HEK293T (cell line): ENCODE results near the gene TDRKH.

Experiments
- CTCF ChIA-PET: fragments of 350-600 bp; formaldehyde crosslinking; extraction: SDS; loops from one replicate; lab custom pipeline; 2021; ENCODE audit warnings: antibody characterized with exemption, inconsistent platforms; lab: Yijun Ruan, JAX
- POLR2A ChIA-PET: fragments of 350-600 bp; formaldehyde crosslinking; extraction: SDS; loops from one replicate; lab custom pipeline; 2020; ENCODE audit warnings: antibody characterized with exemption, inconsistent platforms; lab: Yijun Ruan, JAX
- DNase-seq: peaks from one replicate; pipeline ENCODE4 v3.0.0; 2012; ENCODE audit warnings: mixed read lengths; ENCODE audit errors: extremely low spot score
- CTBP1 ChIP-seq: fragments of 450-650 bp; IDR thresholded peaks from 2 replicates; pipeline ENCODE4 v1.6.1; 2016; ENCODE audit warnings: borderline replicate concordance
- ELF4 ChIP-seq: fragments of 450-650 bp; IDR thresholded peaks from 2 replicates; pipeline ENCODE4 v1.6.1; 2017; ENCODE audit warnings: antibody characterized with exemption
- FOXA1 ChIP-seq: fragments of 450-650 bp; IDR thresholded peaks from 2 replicates; pipeline ENCODE4 v1.6.1; 2016; ENCODE audit warnings: mild to moderate bottlenecking
- FOXK2 ChIP-seq: fragments of 450-650 bp; IDR thresholded peaks from 2 replicates; pipeline ENCODE4 v1.6.1; 2016; ENCODE audit warnings: mild to moderate bottlenecking
- HDGF ChIP-seq: fragments of 450-650 bp; IDR thresholded peaks from 2 replicates; pipeline ENCODE4 v1.6.1; 2017; ENCODE audit warnings: antibody characterized with exemption, borderline replicate concordance
- L3MBTL2 ChIP-seq: fragments of 450-650 bp; conservative IDR thresholded peaks from 2 replicates; pipeline ENCODE4 v1.6.1; 2016; ENCODE audit warnings: mild to moderate bottlenecking
- LEF1 ChIP-seq: fragments of 450-650 bp; IDR thresholded peaks from 2 replicates; pipeline ENCODE4 v1.6.1; 2017; ENCODE audit warnings: mild to moderate bottlenecking, borderline replicate concordance
- PKNOX1 ChIP-seq: fragments of 450-650 bp; IDR thresholded peaks from 2 replicates; pipeline ENCODE4 v1.6.1; 2016
- SP1 ChIP-seq: fragments of 450-650 bp; IDR thresholded peaks from 2 replicates; pipeline ENCODE4 v1.6.1; 2017
- SUZ12 ChIP-seq: fragments of 450-650 bp; IDR thresholded peaks from 2 replicates; pipeline ENCODE4 v1.6.1; 2016; ENCODE audit warnings: mild to moderate bottlenecking
- TARDBP ChIP-seq: fragments of 450-650 bp; IDR thresholded peaks from 2 replicates; pipeline ENCODE4 v1.6.1; 2016
- ZNF384 ChIP-seq: fragments of 450-650 bp; IDR thresholded peaks from 2 replicates; pipeline ENCODE4 v1.6.1; 2016

Gene TDRKH

GRCh38 chr1:151729157-151729965 lies 60.9 kb downstream of the TDRKH start:
- POLR2A ChIA-PET: interaction anchor here (0.6 to 1.3 kb wide), 3 partner anchors 188 to 190 kb away, joined by 3 to 4 read pairs (median 3); partner anchors contain the start of gene TUFT1
- DNase-seq: no peak
- CTCF ChIA-PET: interaction anchor here (1.0 kb wide), 1 partner anchor 107 kb away, joined by 3 read pairs; no protein-coding TSS in a partner anchor
- TF ChIP-seq ELF4: no peak
- no peak for TF ChIP-seq CTBP1
- no peak for TF ChIP-seq FOXK2
- no peak for TF ChIP-seq L3MBTL2
- no peak for TF ChIP-seq SP1
- TF ChIP-seq TARDBP: no peak
- no peak for TF ChIP-seq HDGF
- TF ChIP-seq FOXA1: no peak
- TF ChIP-seq PKNOX1: no peak
- TF ChIP-seq ZNF384: no peak
- no peak for TF ChIP-seq SUZ12

- DNase-seq: no peak
- POLR2A ChIA-PET: interaction anchor here (0.6 to 1.0 kb wide), 2 partner anchors 187 to 189 kb away, joined by 3 read pairs; partner anchors contain the start of gene TUFT1
- no peak for TF ChIP-seq LEF1
- CTCF ChIA-PET: interaction anchor here (0.7 kb wide), 1 partner anchor 427 kb away, joined by 3 read pairs; no protein-coding TSS in a partner anchor
Measured at GRCh38 chr1:151728151-151729054, 61.9 kb downstream of the TDRKH start.

- CTCF ChIA-PET: interaction anchor here (1.4 kb wide), 1 partner anchor 11 kb away, joined by 3 read pairs; no protein-coding TSS in a partner anchor
- POLR2A ChIA-PET: no interaction called here
- TF ChIP-seq SUZ12 (no peak), CTBP1 (no peak), ELF4 (no peak)
Measured at GRCh38 chr1:151723726-151724370, 66.5 kb downstream of the TDRKH start.

More at GRCh38 chr1:151723726-151724370, 66.5 kb downstream of the TDRKH start:
- no peak for DNase-seq
